A673 (cell line): ENCODE results near the gene RNPEPL1. TPM values are rescaled to one million over a fixed set of nuclear protein-coding genes. Genes with fewer than 3 reads are reported as not detected.
A peak's percentile ranks its signal among the peaks of the same experiment; 100 is the strongest.

Experiments
- BruUV-seq: library from RNA; stranded (reverse); fragments of 400-500 nt; replicated peaks from 2 replicates; lab custom pipeline; 2021; lab: Mats Ljungman, UMichigan
- CTCF ChIA-PET: fragments of 300-600 bp; sonication (Branson Sonifier 250); formaldehyde crosslinking; loops from one replicate; lab custom pipeline; 2022; ENCODE audit warnings: antibody characterized with exemption; lab: Charles Lee
- POLR2A ChIA-PET: fragments of 300-600 bp; sonication (Branson Sonifier 250); formaldehyde crosslinking; loops from one replicate; lab custom pipeline; 2022; ENCODE audit warnings: antibody characterized with exemption; ENCODE audit not compliant: low non-redundant PET; lab: Charles Lee
- DNase-seq: peaks from one replicate; pipeline ENCODE4 v3.0.0-alpha.2; 2015; ENCODE audit warnings: low spot score
- H3K27ac ChIP-seq: fragments of 200-600 bp; sonication (generic); 2 replicates; pipeline ENCODE4 v1.5.1; 2016; ENCODE audit warnings: mixed run types, low read depth, mild to moderate bottlenecking, mixed read lengths, antibody characterized with exemption, low read length; ENCODE audit not compliant: poor library complexity, severe bottlenecking
- H3K27me3 ChIP-seq: fragments of 200-600 bp; sonication (generic); replicated peaks from 2 replicates; pipeline ENCODE4 v1.6.1; 2017; ENCODE audit warnings: mixed run types, low read depth, mild to moderate bottlenecking, mixed read lengths, antibody characterized with exemption, low read length; ENCODE audit not compliant: insufficient read depth, poor library complexity
- H3K36me3 ChIP-seq: fragments of 200-600 bp; sonication (generic); 2 replicates; pipeline ENCODE4 v1.6.1; 2016; ENCODE audit warnings: mixed run types, mild to moderate bottlenecking, mixed read lengths, antibody characterized with exemption, low read length; ENCODE audit not compliant: insufficient read depth, poor library complexity, severe bottlenecking
- H3K4me1 ChIP-seq: fragments of 200-600 bp; sonication (generic); 2 replicates; pipeline ENCODE4 v1.6.1; 2017; ENCODE audit warnings: mixed run types, mild to moderate bottlenecking, mixed read lengths, antibody characterized with exemption, low read length; ENCODE audit not compliant: insufficient read depth, poor library complexity, severe bottlenecking
- H3K4me3 ChIP-seq: fragments of 200-600 bp; sonication (generic); 2 replicates; pipeline ENCODE4 v1.5.1; 2016; ENCODE audit warnings: low read depth, mixed run types, mild to moderate bottlenecking, mixed read lengths, low read length; ENCODE audit not compliant: poor library complexity, severe bottlenecking
- H3K9me3 ChIP-seq: fragments of 200-600 bp; sonication (generic); 2 replicates; pipeline ENCODE4 v1.6.1; 2016; ENCODE audit warnings: mixed run types, low read depth, mild to moderate bottlenecking, mixed read lengths, antibody characterized with exemption, low read length; ENCODE audit not compliant: poor library complexity, severe bottlenecking
- CTCF ChIP-seq: fragments of 300-800, 200-600 bp; sonication (generic); conservative IDR thresholded peaks from 2 replicates; pipeline ENCODE4 v1.5.1; 2017; ENCODE audit warnings: low read depth, mild to moderate bottlenecking, antibody characterized with exemption, low read length, moderate library complexity, mixed read lengths
- EZH2 ChIP-seq: fragments of 200-600 bp; sonication (generic); IDR thresholded peaks from 2 replicates; pipeline ENCODE4 v1.6.1; 2017; ENCODE audit warnings: borderline replicate concordance, low read depth, mild to moderate bottlenecking, mixed read lengths, antibody characterized with exemption, low read length; ENCODE audit not compliant: poor library complexity, severe bottlenecking
- intact Hi-C: fragments of 100-400 bp; cut with micrococcal nuclease; formaldehyde crosslinking; loops from one replicate; pipeline ENCODE4 v1.10.0; 2022; ENCODE audit not compliant: unreplicated experiment
- total RNA-seq: library from RNA; stranded (reverse); gene quantifications from 2 replicates; pipeline ENCODE4 v1.2.3, GENCODE V29; 2021

Gene RNPEPL1
- total RNA-seq, 1 experiment from 2014 or later = 26.5 TPM

GRCh38 chr2:240566203-240567136, 1.8 kb upstream of the RNPEPL1 start:
- Histone ChIP-seq H3K4me1 (peaks cover 21% of the 10 kb centered on the region), H3K27me3 (no peaks in the 10 kb centered on the region), H3K27ac (peak overlapping the region; percentile 73), H3K9me3 (no peaks in the 10 kb centered on the region), H3K36me3 (no peaks in the 10 kb centered on the region), H3K4me3 (peak overlapping the region; percentile 70)
- ChIA-PET CTCF (interaction anchor here (1.8 kb wide), 1 partner anchor 20 kb away, joined by 14 read pairs; the partner anchor contains the start of gene CAPN10), POLR2A (no interaction called here)
- no TSS peak for BruUV-seq
- intact Hi-C loops = loop anchor here (1.0 kb wide), 1 partner anchor 20 kb away; the partner anchor contains the start of gene CAPN10
- TF ChIP-seq CTCF (peak; percentile 79), EZH2 (no peak)
- DNase-seq = peak; percentile 91

- H3K4me3 ChIP-seq = peak overlapping the region; percentile 70
- intact Hi-C loops = no loop called here
- DNase-seq = no peak
- peaks cover 21% of the 10 kb centered on the region for H3K4me1 ChIP-seq
- ChIA-PET POLR2A (no interaction called here), CTCF (interaction anchor here (1.8 kb wide), 1 partner anchor 19 kb away, joined by 14 read pairs; the partner anchor contains the start of gene CAPN10)
- no peaks in the 10 kb centered on the region for H3K9me3 ChIP-seq
- H3K36me3 ChIP-seq = no peaks in the 10 kb centered on the region
- TF ChIP-seq EZH2 = no peak
- TF ChIP-seq CTCF = no peak
- H3K27ac ChIP-seq = peak overlapping the region; percentile 87
- no peaks in the 10 kb centered on the region for H3K27me3 ChIP-seq
- BruUV-seq = no TSS peak
Observed at GRCh38 chr2:240567137-240567871, 980 bp upstream of the RNPEPL1 start.
